Dedifferentiated amniotic fluid mesenchymal stem cell (primary cell): ENCODE data around the gene LEKR1.
A peak's percentile ranks its signal among the peaks of the same experiment; 100 is the strongest.
"Not testable (repeated sequence)": the region's sequence is repeated elsewhere in the genome, so short reads cannot be mapped to it uniquely, and the experiment has no call there.

Source experiments
- DNase-seq: peaks from one replicate; pipeline ENCODE4 v3.0.0-alpha.2; 2016; ENCODE audit errors: extremely low spot score

Gene LEKR1

DNA sequence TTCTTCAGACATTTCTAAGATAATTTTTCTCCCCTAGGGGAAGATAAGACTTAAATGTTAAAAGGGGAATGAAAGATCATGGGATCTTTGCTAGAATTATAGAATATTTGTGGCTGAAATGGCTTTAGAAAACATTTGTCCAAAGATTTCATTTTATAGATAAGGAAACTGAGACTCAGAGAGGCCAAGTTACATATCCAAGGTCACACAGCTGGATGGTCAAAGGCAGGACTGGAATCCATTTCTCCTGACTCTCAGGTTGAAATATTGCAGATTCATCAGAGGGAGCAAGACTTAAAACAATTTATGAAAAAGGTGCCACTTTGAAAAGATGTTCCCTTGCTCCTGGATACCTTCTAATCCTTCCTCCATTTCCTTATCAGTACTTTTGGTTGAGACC lies 19.5 kb upstream of the LEKR1 start:
- DNase-seq = no peak

DNA sequence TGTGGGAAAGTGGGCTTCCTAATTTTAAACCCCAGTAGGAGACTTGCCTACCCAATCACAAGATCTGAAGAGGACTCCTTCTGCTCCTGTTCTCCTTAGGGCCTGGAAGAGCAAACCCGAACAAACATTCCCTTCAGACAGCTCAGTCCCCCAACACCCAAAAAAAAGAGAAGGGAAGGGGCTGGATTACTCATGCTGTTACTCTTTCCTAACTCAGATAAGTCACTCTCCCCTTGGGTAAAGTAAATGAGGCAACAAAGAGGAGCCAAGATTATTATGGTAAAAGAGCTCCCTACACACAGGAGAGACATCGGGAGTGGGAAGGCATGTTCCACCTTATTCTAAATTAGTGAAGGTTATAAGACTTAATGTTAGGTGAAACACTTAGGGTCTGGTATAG lies 18.1 kb upstream of the LEKR1 start:
- no peak for DNase-seq

DNA sequence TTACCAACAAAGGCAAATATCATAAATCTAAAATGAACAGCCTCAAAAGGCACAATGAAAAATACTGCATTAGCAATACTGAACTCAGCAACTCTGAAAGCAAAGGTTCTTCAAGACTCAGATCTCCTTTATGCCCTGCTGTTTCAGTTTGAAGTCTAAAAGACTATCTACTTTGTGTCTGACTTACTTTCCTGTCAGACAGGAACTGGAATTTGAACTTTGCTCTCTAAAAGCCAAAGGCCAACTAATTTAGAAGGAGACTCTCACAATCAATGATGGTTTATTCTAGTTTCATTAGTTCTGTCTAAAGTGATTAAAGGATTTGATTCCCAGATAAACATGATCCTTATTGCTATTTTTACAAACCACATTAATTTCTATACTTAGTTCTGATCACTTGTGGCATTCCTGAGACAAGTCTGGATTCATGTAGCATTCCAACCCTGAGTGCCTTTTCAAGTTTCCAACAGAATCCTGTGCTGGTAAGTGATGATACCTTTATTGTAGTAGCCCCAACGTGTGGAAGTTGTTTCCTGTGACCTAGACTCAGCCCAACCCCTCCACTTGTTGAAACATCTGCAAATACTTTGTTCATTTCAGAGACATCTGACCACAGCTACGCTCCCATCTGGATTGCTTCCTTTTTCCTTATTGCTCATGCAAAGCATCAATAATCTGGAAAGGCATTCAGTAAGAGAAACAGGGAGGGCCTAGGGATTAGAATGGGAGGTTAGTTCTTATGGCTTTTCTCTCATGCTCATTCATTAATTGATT lies 14.9 kb upstream of the LEKR1 start:
- no peak for DNase-seq

DNA sequence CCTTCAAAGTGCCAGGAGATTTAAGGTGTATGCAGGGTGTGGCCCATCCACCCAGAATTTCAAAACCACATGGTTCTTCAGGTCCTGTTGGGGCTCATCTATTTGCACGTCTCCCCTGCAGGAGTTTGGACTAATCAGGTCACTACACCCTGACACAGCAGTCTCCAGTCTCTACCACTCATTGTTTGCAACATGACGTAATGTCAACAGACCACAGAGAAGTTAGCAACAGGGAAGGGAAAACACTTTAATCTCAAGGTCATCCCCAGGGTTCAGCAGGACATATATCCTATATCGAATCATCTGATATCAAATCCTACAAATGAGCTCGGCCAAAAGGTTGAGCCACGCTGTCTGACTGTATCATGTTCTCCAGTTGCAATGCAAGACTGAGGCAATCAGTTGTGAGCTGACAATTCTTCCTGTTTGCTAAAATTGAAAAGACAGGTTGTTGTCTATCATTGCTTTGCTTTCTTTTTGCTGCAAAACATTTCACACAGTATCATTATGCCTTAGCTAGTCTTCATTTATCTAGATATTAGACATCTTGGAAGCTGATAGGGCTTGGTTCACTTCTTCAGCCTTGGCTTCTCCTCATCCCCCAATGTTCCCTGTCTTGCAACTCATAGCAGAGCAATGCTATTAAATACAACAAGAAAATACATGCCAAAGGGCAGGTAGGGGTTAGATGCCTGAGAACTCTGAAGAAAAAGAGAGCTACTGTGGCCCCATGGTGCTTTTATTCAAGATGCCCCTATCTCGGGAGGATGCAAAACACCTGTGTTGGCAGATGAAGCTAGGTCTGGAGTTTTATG lies 13.4 kb upstream of the LEKR1 start:
- no peak for DNase-seq

DNA sequence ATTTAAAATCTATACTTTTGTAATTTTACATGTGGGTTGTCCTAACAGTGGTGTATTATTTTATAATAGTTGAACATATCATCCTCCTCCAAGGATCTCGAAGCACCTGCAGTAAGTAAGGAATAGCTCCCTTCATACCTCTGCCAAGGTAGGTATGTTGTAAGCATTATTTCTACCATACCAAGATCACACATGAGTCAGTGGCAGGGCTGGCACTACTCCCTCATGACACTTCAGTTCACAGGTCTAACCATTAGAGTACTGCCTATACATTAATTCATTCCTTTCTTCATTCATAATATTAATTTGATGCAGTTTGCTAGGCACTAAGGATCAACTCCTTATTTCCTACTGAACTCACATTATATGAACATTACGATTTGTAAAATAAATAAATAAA lies 11.9 kb upstream of the LEKR1 start:
- no peak for DNase-seq

DNA sequence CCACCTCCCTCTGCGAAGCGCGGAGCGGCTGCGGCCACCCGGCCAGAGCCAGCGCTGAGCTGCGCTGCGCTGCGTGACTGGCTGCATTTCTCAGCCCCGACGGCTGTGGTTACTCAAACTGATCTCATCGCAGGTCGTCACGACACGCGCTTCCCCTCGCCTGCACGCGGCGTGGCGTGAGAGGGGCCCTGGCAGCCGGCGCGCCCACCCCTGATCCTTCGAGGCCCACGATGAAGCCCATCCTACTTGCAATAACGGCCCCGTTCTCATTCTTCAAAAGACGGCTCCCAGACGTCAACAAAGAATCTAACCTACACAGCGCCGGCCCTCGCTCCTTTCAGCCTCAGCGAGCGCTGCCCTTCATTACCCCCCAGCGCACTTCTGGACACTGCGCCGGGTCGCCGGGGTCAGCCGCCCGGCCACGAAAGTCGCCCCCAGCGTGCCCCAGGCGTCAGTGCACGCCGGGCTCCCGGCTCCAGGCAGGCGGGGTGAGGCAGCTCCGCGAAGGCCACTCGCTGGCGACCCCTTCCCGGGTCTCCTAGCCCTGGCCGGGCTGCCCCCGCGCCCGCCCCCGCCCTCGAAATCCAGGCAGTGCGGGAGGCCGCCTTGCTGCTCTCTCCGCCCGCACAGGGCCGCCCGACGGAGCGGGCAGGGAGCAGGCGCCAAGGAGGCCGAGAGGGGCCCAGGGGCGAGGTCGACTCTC lies 9.9 kb upstream of the LEKR1 start:
- DNase-seq = peak; percentile 62

DNA sequence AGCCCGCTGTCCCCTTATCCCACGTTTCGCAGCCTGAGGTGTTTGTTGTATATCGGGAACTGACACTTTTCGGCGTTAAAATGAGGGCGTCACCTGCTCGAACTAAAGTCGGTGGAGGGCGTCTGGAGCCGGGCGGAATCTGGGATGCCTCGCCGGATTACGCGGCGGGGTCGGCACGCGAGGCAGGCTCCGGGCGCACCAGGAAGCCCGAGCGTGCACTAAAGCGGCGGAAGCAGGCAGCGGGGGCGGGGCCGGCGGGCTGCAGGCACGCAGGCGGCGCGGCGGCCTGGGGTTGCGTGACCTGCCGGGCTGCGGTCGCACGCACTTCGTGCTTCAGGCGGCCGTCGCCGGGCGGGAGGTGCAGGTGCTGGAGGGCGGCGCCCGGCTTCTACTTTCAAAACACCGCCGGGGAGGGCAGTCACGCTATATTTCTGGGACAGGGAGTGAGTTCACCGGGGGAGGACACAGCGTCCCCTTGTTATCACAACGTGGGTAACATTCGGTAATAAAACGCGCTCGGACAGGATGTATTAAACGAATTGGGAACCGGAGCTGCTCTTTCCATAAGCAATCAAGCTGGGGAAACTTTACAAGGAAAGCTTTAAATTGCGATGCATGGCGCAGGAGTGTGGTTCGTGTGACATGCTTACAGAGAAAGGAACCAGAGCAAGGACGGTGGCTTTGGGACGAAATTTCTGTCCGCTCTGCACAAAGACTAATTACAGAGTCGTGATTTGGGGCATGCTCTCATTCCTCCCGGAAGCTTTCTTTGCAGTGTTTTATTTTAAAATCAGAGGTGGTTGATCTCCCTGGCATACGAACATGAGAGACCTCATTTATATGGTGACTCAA lies 9.1 kb upstream of the LEKR1 start:
- DNase-seq = peak; percentile 80

DNA sequence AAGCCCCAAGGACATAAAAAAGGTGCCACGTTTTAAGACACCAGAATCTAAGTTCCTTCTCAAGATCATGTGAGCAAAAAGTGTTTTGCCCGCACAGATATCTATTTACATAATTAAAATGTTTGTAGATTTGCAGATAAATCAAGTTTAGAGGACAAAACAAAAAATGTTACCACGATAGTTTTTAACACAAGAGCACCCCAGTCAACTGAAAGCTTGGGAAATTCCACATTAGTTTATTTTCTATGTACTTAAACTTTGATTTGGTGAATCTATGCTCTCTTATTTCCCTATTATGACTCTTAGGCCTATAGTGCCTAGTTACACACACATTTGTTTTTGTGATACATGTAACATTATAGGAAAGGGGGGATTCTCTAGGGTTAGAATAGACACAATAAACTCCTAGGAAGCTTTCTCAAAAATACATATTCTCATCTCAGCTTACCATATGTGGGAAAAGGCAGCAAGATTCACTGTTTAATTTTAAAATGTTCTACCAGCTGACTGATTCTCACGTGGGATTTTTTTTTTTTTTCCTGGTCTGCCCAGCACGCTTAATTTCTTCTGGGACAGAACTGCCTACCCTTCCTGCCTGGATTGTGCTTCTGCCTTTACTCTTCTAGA lies 8.4 kb upstream of the LEKR1 start:
- no peak for DNase-seq

DNA sequence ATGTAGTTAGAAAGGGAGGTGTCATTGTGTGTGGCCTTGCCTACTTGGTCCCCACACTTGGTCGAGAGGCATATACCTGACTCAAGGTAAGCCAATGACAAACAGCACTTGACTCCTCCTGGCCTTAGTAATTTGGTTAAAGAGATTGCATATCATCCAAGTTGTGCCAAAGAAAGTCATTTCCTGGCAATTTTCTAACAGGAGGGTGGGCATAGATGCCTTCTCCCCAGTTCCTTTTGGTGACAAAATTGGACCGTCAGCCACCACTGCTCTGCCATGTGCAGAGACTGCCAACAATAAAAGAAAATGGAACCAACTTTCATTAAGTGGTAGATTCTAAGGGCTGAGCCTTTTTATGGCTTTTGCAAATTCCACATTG lies 7.9 kb upstream of the LEKR1 start:
- DNase-seq = no peak

DNA sequence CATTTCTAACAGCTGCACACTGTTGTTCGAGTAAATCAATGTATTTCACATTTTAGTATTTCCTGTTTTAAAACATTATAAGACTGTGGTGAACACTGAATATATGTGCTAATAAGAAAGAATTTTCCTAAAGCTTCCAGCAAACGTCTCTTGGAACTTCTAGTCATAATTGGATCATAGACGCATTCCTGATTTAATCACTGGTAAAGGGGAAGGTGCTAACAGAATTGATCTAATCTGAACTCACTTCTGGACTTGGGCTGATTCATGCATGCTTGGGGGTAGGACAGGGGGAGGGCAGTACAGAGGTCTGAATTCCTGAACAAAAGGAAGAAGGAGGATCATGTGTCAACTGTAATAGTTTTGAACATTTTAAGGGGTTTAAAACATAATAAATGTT lies 7.3 kb upstream of the LEKR1 start:
- no peak for DNase-seq

DNA sequence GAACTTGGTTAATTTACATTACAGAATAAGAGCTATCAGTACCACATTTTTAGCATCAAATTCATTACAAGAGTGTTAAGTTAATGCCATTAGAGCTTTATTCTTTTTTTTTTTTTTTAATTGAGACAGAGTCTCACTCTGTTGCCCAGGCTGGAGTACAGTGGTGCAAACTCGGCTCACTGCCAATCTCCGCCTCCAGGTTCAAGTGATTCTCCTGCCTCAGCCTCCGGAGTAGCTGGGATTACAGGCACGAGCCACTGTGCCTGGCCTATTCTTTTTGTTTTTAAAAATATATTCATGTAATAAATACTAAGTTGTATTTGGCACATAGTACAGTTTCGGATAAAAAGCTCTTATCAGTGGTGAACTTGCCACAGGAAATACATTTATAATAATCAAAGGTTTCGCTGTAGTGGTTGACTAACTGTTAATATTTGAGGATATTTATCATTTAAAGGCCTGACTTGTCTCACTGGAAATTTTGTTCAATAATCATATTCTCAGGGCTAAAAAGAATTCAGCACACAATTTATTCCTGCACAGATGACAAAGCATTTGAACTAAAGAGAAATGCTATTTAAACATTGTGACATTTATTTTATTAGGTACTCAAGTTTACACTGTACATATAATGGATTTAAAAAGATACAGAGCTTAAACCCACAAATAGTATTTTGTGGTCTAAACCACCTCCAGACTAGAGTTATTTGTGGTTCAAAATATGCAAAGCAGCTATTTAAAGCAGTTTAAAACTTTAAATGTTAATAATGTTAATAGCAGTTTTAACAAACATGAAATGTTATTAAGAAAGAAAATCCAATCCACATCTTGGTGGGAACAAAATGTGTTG lies 6.1 kb upstream of the LEKR1 start:
- no peak for DNase-seq

DNA sequence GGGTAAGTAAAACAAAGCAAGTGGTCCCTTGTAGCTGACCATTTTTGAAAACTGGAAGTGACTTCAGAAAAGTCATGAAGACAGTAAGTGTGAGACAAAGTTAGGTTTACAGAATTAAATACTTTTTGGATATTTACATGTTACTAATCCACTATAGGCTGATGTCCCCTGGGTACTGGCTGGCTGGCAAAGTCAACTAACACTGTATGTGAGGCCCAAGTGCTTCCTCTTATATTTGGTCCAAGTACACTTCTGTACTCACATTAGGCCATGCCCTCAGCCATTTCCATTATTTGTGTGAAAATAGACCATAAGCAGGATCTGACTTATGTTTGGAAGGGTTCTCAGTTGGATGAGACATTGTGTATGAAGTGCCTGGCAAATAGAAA lies 5.5 kb upstream of the LEKR1 start:
- DNase-seq = no peak

DNA sequence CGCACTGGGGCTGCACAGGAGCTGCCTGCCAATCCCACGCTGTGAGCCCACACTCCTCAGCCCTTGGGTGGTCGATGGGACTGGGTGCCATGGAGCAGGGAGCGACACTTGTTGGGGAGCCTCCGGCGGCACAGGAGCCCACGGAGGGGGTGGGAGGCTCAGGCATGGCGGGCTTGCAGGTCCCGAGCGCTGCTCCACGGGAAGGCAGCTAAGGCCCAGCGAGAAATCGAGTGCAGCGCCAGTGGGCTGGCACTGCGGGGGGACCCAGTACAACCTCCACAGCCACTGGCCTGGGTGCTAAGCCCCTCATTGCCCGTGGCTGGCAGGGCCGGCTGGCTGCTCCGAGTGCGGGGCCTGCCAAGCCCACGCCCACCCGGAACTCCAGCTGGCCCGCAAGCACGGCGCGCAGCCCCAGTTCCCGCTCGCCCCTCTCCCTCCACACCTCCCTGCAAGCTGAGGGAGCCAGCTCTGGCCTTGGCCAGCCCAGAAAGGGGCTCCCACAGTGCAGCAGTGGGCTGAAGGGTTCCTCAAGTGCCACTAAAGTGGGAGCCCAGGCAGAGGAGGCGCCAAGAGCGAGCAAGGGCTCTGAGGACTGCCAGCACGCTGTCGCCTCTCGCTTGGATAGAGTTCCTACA lies 3.4 kb upstream of the LEKR1 start:
- DNase-seq = not testable (repeated sequence)

DNA sequence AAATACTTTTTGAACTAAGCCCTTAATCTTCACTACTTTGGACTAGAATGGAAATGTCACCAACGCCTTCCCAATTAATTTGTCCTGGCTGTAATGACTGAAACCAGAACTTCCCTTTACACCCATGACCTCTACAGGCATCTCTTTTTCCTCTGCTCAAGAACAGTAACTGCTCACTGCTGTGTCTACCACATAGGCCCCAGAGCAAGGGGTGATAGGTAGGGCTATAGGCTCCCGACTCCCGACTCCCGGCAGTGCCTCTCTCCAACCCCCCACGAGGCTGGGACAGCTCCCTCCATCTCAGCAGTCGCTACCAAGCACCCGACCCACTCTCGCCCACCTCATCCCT lies 384 bp upstream of the LEKR1 start:
- no peak for DNase-seq

DNA sequence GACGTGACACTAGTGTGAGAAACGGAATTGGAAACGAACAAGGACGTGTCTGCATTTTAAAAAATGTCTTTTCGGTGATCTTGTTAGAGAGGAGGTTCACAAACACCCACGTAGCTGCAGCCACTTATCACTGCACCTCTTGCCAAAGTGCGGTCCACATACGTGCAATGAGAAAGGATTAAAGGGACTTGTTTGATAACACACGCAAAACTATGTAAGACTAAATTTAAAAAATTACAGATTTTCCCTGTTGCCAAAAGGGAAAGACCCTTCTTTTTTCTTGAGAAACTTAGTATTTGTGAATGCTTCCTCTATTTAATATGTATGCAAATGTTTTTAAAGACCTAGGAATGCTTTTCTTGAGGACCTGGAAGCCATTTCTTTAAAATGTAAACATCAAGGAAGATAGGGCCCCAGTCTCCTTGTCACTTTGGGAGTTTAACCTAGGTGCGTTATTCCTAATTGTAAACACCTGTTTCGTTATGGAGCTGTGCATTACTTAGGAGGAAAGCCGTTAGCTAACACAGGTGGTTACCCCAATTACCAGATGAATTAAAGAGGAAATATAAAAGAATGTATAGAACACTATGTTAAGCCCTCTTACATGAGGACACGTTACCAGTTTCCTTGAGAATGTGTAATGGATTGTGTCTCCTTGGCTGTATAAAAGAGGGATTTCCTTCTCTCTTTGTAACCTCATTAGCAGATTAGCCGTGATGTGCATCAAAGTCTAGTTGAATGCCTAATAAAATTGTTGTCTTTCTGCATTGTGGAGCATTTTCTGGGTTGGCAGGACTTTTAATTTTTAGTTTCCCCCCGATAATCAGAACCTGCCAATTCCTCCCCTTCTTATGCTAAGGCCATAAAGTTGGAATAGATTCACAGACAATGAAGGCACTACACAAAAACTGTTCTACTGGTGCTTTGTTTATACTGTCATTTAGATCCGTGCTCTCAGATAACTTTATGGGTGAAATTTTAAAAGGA lies 1.0 kb downstream of the LEKR1 start:
- DNase-seq = peak; percentile 28

DNA sequence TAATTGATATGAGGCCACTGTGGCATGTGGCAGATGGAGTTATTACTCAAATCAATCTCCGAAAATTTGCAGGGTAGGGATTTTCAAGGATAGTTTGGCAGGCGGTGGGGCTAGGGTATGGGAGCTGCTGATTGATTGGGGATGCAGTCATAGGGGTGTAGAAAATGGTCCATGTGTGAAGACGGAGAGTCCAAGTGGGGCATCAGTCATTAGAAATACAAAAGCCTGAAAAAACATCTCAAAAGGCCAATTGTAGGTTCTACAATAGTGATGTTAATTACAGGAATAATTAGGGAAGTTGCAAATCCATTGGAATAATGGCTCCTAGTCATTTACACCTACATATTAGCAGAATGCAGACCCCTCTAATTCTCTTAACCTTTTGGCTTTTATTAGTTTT lies 4.9 kb downstream of the LEKR1 start:
- DNase-seq = no peak

DNA sequence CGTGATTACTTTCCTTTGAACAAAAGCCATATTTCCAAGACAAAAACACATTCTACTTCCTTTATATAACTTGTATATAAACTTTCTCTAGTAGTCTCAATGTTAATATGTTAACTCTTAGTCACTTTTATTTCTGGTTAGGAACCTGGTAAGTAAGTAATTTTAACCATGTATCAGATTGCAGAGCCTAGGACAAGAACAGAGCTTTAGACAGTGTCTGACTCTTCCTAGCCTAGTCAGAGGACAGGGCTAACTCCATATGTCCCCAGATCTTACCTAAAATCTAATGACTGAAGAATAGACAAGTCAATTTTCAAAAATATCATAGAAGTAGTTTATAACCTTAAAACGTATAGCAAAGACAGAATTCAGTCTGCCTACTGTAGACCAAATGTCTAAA lies 8.3 kb downstream of the LEKR1 start:
- DNase-seq = no peak

DNA sequence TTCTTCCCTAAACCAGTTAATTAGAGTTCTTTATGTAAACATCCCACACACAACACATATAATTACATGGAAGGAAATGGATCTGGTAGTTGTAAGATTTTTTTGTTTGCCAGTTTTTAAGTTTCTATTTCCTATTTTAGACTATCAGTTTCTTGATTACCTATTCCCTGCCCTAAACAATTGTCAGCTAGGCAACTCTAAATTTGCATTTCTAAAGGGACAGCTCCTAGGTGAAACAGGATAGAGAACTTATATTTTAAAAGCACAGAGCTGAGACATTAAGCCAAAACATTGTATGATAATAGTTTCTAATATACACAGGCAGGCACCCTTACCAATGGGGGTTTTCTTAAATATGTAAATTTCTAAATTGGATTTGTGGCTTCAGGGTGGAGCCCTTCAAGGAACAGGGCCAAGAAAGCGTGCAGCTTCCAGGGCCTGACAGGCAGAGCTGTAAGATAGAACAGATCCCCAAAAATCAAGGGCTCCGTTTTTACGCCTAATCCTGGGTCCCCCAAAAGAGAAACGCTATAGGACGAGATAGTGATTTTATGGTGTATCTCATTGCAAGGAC lies 8.9 kb downstream of the LEKR1 start:
- no peak for DNase-seq
